ENCODE results near the gene CTNNA2.

- TF ChIP-seq EZH2 (IDR thresholded peaks at IDR 0.05; ENCODE audit: low read depth), result no peak
- TF ChIP-seq, protein P1, sequence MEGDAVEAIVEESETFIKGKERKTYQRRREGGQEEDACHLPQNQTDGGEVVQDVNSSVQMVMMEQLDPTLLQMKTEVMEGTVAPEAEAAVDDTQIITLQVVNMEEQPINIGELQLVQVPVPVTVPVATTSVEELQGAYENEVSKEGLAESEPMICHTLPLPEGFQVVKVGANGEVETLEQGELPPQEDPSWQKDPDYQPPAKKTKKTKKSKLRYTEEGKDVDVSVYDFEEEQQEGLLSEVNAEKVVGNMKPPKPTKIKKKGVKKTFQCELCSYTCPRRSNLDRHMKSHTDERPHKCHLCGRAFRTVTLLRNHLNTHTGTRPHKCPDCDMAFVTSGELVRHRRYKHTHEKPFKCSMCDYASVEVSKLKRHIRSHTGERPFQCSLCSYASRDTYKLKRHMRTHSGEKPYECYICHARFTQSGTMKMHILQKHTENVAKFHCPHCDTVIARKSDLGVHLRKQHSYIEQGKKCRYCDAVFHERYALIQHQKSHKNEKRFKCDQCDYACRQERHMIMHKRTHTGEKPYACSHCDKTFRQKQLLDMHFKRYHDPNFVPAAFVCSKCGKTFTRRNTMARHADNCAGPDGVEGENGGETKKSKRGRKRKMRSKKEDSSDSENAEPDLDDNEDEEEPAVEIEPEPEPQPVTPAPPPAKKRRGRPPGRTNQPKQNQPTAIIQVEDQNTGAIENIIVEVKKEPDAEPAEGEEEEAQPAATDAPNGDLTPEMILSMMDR (conservative IDR thresholded peaks at IDR 0.05), result no peak
These were observed 960.2 kb downstream of the CTNNA2 start for GRCh38 chr2:80473069-80473468.

Data from PC-9 (cell line).